SK-N-DZ (cell line): ENCODE results near the gene CYP2S1.

Source experiments
- DNase-seq: peaks from one replicate; pipeline ENCODE4 v3.0.0-alpha.2; 2015; ENCODE audit warnings: low spot score

CYP2S1 gene

DNA sequence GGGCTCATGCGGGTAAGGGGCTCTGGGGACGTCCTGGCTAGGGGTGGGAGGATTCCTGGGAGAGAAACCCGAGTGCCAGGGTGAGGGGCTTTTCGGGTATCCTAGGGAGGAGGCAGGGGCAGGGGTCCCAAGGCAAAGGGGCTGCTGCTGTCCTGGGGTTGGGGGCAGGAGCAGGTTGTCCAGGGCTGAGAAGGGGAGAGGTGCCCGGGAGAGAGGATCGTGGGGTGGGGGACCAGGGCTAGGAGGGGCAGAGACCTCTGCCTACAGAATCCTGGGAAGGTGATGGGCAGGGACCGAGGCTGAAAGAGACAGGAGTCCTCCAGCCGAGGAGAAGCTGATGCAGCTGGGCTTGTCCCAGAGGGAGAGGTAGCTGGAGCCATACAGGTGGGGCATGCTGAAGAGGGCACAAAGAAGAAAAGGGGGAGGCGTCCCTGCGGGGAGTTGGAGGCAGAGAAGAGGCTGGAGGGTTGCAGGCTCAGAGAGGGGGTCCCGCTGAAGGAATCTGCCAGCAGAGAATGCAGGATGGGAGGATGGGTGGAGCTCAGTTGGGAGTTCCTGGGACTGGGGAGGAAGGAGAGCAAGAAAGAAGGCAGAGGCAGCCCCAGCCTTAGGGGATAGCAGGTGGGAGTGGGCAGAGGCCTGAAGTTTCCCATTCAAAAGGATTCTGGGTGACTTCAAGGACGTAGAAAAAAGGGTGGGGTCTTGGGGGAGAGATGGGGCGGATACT, 574 bp downstream of the CYP2S1 start:
- DNase-seq, result no peak

DNA sequence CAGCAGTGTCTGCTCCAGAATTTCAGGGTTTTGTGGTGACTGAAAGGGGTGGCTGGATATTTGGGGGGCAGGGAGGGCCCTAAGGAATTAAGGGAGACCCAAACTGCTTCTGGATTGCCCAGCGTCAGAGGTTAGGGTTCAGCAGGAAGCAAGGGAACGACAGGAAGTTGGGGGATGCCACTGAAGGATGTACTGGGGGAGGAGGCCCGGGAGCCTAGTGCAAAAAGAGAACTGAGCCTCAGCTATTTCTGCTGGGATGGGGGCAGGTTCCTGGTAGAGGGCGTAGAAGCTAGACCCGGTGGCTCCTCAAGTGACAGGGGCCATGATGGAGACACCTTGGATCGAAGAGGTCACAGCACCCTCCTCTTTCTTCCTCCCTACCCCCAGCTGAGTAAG, 1.1 kb downstream of the CYP2S1 start:
- DNase-seq, result no peak

DNA sequence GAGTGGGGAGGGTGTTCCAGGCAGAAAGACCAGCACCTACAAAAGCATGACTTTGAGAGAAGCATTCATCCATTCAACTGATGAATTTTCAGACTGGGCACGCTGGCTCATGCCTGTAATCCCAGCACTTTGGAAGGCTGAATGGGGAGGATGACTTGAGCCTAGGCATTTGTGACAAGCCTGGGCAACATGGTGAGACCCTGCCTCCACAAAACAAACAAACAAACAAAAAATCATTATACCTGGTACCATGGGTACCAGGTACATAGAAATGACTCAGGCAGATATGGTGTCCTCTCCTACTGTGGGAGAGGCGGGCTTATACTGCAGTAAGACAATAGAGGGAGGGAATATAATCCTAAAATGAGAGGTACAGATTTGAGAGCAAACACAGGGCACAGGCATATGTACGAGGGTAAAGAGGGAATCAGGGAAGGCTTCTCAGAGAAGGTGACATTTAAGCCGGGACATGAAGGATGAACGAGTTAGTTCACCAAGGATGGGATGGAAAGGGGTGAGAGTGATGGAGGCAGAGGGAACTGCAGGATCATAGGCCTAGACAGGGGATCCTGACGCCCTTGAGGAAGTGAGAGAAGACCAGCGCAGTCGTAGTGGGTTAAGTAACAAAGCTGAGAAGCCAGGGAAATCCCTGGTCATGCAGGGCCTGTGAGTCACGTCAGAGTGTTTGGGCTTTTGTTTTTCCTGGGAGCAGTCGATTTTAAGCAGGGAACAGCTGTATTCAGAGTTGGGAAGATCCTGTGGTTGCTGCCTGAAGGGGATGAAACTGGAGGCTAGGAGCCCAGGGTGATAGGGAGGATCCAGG, 2.9 kb downstream of the CYP2S1 start:
- no peak for DNase-seq

DNA sequence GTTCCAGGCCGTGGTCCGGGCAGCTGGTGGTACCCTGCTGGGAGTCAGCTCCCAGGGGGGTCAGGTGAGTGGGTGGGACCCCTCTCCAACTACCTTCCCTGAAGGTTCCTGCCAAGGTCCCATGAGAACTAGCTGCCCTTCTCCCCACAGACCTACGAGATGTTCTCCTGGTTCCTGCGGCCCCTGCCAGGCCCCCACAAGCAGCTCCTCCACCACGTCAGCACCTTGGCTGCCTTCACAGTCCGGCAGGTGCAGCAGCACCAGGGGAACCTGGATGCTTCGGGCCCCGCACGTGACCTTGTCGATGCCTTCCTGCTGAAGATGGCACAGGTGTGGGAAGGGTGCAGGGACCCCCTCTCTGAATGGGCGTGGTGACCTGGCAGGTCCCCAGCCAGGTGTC, 5.5 kb downstream of the CYP2S1 start:
- DNase-seq, result no peak

DNA sequence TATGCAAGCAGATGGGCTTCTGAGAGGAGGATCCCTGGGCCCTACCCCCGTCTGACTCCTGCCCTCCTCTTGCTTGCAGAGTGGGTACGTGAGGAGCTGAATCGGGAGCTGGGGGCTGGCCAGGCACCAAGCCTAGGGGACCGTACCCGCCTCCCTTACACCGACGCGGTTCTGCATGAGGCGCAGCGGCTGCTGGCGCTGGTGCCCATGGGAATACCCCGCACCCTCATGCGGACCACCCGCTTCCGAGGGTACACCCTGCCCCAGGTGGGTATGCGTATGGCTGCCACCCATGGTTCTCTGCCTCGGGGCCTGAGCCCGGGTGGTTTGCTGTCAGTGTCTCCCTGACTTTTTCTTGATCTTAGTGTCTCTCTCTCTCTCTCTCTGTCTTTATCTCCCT, 10.4 kb downstream of the CYP2S1 start:
- DNase-seq, result no peak

DNA sequence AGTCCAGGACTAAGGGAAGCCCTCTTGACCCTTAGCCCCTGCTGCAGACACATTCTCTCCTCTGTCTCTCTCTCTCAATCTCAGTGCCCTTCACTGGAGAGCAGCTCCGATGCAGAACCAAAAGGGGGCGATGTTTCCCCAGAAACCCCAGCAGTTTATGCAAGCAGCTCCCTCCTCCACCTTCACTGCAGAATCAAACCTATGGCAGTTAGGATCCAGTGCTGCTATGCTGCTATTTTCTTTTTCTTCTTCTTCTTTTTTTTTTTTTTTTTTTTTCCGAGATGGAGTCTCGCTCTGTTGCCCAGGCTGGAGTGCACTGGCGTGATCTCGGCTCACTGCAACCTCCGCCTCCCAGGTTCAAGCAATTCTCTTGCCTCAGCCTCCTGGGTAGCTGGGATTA, 11.3 kb downstream of the CYP2S1 start:
- peak; percentile 69 for DNase-seq

DNA sequence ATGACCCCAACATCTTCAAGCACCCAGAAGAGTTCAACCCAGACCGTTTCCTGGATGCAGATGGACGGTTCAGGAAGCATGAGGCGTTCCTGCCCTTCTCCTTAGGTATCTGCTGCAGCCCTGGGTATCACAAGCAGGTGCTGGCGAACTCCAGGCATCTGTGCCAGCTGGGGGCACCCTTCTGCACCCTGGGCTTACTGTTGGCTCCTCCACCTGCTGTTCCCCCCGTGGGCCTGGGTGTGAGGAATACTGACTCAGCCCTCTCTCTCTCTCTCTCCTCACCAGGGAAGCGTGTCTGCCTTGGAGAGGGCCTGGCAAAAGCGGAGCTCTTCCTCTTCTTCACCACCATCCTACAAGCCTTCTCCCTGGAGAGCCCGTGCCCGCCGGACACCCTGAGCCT, 13.0 kb downstream of the CYP2S1 start:
- no peak for DNase-seq

DNA sequence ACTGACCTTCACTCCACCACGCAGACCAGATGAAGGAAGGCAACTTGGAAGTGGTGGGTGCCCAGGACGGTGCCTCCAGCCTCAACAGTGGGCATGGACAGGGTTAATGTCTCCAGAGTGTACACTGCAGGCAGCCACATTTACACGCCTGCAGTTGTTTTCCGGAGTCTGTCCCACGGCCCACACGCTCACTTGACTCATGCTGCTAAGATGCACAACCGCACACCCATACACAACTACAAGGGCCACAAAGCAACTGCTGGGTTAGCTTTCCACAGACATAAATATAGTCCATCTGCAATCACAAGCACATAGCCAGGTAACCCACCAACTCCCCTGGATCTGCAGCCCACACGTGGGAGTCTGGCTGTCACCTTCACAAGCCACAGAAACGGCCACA, 13.4 kb downstream of the CYP2S1 start:
- DNase-seq, result no peak

DNA sequence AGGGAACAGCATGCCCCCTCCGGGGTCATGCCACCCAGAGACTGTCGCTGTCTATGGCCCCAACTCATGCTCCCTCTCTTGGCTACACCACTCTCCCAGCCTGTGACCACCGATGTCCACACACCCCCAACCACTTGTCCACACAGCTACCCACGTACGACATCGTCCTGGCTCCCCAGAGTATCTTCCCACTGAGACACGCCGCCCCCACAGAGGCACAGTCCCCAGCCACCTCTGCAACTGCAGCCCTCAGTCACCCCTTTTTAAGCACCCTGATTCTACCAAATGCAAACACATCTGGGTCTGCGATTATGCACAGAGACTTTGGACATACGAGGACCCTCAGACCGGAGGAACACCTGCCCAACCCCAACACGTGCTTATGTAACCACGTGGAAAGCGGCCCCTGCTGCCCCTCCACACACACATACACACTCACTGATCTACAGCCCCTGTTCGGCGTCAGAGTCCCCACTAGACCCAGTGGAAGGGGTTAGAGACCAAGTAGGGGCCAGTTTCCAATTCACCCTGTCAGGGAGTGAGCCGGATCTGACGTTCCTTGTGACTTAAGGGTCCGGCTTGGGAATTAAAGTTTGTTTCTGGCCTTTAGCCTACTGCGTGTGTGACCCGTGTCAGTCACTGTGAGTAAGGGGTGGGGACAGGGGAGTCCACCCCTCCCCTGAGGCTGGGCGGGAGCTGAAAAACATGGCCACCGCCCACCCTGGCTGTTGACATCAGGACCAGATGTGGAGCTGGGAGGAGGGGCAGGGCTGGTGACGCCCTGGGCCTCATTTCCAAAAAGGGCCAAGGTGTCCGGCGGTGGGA, 14.1 kb downstream of the CYP2S1 start:
- DNase-seq, result no peak

DNA sequence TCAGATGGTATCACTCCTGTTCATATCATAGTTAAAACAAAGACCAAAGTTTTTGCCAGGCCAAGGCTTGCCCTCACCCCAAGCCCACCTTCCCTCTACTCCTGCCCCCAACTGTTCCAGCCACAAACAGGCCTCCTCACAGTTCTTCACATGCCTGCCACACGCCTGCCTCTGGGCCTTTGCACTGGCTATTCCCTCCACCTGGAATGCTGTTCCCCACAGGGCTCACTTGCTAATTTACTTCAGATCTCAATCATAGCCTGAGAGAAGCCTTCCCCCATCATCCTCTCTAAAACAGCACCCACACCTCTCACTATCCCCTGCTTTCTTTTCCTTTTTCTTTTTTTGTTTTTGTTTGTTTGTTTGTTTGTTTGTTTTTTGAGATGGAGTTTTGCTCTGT, 21.1 kb downstream of the CYP2S1 start:
- DNase-seq, result no peak

DNA sequence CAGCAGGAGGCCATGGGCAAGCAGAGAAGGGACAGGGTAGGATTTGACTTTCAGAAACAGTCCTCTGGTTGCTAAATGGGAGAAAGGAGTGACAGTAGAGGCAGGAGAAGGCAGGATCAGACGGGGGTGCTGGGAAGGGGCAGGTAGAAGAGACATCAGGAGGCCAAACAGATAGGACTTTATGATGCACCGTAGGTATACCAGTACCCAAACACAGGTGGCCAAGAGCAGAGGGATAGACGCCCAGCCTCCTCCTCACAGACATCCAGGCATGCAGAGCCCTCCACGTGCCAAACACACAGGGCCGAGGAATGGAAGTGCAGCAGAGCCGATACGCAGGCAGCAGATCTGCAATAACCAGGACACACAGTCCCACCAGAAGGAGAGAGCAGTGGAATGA, 24.7 kb downstream of the CYP2S1 start:
- DNase-seq, result no peak

DNA sequence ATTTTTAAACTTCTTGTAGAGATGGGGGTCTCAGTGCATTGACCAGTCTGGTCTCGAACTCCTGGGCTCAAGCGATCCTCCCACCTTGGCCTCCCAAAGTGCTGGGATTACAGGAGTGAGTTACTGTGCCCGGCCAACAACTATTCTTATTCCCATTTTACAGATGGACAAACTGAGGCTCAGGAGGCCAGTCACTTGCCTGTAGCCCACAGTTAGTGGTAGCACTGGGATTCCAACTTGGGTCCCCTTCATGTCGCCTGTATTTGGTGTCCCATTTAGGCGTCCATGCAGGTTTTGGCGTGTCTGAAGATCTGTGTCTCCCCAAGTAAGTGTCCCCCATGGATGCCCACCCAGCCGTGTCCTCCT, 25.2 kb downstream of the CYP2S1 start:
- no peak for DNase-seq

DNA sequence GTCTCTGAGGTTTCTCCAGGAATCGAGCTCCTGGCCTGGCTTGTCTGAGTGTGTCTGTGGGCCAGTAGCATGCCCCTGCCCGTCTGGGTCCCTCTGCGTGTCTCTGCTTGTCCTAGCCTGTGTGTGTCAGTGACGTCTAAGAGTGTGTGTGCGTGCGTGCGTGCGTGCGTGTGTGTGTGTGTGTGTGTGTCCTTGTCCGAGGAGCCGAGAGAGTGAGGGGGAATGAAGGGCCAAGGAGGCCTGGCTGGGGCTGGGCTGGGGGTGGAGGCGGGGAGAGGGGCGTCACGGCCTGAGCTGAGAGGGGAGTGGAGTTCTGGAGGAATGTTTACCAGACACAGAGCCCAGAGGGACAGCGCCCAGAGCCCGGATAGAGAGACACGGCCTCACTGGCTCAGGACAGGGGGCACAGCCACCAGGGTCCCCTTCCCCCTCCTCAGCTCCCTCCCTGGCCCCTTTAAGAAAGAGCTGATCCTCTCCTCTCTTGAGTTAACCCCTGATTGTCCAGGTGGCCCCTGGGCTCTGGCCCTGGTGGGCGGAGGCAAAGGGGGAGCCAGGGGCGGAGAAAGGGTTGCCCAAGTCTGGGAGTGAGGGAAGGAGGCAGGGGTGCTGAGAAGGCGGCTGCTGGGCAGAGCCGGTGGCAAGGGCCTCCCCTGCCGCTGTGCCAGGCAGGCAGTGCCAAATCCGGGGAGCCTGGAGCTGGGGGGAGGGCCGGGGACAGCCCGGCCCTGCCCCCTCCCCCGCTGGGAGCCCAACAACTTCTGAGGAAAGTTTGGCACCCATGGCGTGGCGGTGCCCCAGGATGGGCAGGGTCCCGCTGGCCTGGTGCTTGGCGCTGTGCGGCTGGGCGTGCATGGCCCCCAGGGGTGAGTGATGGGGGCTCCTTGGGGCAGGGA, 25.8 kb downstream of the CYP2S1 start, which contains the start of gene AXL:
AXL (plus strand) TSS at position 609 of the 893 bp plus-strand sequence; CDS start at position 779, 170 bp downstream.
- DNase-seq, result no peak

DNA sequence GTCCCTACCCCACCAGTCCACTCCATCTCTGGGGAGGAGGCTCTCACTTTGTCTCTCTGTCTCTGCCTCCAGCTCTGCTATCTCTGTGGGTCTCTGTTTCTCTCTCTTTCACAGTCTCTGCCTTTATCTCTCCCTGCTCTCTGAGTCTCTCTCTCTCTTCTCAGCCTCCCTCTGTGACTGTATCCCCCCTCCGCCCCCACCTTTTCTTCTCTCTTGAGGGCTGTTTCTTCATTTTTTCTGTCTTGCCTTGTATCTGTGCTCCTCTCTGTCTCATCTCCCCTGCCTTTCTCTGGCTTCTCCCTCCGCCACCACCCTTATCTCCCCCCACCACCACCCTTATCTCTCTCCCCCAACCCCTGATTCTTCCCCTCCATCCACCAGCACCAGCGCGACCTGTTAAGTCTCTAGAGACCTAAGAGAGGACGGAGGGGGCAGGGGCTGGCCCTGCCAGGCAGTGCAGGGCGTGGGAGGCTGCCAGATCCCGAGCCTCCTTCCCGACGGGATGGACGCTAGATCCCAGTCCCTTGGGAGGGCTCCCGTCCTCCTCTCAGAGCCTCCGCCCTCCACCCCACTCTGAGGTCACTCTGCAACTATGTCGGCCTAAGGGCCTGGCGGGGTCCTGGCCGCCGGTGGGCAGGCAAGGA, 27.0 kb downstream of the CYP2S1 start:
- no peak for DNase-seq

DNA sequence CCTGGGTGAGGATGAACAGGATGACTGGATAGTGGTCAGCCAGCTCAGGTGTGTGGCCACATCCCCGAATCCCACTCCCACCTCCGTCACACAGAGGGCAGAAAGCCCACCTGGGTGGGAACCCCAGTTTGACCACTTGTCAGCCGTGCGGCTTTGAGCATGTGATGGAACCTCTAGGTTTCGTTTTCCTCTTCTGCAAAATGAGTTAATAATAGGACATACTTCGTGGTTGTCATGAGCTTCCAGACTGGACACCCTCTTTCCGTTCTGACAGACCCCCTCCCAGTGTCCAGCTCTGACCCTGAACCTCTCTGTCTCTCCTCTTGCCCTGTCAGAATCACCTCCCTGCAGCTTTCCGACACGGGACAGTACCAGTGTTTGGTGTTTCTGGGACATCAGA, 27.8 kb downstream of the CYP2S1 start:
- DNase-seq, result no peak

DNA sequence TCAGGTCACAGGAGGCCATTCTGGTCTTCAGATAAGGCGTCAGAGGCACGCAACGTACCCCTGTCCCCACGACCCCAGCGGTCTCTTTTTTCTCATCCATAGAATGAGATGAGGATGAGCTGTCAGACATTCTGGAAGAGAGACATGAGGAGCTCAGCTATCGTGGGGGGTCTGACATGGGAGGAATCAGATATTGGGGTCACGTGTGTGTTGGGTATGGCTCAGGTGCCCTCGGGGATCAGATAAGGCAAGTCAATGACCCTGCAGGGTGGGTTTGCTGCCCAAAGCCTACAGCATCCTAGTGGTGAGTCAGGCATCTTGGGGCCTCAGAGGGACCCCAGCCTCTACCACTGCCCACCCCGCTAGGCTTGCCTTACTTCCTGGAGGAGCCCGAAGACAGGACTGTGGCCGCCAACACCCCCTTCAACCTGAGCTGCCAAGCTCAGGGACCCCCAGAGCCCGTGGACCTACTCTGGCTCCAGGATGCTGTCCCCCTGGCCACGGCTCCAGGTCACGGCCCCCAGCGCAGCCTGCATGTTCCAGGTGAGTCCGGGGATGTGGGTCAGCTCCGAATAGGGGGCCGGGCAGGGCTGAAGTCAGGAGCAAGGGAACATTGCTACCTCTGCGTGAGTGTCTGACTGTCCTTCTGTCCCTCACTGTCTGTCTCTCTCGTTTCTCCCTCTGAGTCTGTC, 28.6 kb downstream of the CYP2S1 start:
- no peak for DNase-seq

DNA sequence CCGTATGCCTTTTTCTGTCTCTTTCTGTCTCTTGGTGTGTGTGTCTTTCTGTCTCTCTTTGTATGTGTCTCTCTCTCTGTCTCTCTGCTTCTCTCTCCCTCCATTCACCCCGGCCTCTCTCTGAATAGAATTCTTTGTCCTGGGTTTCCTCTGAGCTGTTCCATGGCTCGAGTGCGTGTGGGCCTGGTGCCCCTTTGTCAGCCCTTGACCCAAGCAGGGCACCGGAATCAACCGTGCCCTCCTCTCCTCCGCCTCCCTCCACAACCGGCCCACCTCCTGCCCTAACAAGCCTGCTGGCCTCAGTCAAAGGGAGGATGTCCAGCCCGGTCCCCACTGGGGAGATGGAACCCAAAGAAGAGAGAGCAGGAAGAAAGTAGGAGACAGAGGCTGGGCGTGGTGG, 29.2 kb downstream of the CYP2S1 start:
- no peak for DNase-seq

DNA sequence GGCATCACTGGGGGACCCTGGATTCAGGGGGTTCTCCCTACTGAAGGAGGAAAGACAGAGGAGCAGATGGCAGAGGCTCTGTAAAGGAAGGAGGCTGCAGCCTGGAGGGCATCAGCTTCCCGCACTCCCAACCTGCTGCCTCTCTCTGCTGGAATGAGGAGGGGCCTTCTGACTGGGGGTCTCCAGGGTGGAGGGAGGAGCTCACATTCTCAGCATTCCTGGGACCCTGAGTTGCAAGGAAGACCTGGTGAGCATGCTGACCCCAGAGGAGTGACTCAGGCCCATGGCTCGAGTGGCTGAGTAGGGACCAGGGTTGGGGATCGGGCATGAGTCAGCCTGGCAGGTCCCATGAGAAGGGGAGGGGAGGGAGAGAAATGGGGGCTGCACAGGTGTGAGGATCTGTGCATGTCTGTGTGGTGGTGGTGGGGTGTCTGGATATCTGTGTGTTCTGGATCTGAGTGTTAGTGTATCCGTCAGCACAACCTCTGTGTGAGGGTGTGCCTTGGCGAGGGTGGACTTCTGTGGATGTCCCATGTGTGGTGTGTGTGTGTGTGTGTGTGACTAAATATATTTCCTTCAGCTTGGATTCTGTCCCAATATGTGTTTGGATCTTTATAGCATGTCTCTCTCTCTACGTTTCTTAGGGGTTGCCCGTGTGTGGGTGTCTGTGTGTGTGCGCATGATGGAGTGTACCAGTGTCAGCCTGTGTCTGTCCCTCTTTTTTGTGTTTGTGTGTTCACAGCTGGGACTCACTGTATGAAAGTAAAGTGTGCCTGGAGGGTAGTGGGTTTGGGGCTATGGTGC, 30.6 kb downstream of the CYP2S1 start:
- DNase-seq, result no peak

DNA sequence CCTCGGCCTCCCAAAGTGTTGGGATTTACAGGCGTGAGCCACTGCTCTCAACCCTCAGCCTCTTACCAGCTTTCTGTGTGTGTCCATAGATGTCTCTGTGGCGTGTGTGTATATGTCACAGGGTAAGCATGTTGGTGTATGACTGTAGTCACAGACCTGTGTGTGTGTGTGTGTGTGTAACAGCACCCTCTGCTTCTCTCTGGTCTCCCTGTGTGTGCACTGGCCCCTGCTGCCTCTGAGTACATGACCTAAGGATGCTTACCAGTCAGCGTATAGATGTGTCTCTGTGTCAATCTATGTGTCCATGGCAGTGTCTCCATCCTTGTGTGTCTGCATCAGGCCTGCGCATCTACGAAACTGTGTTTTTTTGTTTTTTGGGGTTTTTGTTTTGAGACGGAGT, 31.6 kb downstream of the CYP2S1 start:
- no peak for DNase-seq
